ENCODE measurements around the gene SOWAHB. TPM values are rescaled to one million over a fixed set of nuclear protein-coding genes. Genes with fewer than 3 reads are reported as not detected.
A peak's percentile ranks its signal among the peaks of the same experiment; 100 is the strongest.

SOWAHB gene, protein sequence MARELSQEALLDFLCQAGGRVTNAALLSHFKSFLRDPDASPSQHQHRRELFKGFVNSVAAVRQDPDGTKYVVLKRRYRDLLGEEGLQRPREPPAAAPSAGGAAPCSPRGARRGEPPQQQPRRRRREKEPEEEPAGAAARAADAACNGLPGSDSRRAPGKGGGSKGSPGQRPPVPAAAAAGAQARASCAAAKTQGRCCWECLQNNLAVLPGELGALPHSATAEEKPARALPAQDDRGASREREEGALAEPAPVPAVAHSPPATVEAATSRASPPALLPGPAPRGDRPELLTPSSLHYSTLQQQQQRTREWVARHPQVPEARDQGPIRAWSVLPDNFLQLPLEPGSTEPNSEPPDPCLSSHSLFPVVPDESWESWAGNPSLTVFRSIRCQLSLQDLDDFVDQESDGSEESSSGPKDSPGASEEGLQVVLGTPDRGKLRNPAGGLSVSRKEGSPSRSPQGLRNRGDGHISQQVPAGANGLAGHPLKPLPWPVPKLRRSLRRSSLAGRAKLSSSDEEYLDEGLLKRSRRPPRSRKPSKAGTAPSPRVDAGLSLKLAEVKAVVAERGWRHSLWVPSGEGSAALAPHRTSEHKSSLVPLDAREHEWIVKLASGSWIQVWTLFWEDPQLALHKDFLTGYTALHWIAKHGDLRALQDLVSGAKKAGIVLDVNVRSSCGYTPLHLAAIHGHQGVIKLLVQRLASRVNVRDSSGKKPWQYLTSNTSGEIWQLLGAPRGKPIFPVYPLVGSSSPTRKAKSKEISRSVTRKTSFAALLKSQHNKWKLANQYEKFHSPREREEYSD
- not detected in 2 replicates for total RNA-seq

DNA sequence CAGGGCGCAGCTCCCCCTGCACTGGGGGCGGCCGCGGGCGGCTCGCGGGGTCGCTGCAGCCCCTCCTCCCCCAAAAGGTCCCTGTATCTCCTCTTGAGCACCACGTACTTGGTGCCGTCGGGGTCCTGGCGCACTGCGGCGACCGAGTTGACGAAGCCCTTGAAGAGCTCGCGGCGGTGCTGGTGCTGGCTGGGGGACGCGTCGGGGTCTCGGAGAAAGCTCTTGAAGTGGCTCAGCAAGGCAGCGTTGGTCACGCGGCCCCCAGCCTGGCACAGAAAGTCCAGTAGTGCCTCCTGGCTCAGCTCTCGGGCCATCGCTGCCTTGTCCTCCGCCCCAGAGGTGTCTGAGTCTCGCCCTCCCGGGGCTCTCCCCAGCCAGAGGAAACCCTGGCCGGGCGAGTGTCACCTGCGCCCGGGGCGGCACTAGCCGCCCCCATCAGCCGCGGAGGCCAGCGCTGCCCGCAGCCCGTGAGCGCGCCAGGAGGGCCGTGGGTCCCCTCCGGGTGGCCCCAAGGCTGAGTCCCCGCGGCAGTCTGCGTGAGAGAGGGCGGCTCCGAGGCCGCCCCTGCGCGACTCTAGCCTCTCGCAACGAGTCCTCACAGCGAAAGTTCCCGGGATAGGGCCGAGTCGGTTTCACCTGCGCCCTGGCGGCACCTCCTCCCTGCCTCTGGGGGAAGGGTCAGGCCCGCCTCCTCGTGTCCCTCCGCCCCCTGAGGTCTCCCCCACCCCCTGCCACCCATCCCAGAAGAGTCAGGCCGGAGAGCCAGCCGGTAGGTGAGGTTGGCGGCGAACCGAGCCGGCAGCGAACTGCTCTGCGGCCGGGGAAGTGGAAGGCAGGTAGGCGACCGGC is at the start of gene SOWAHB:
Gene SOWAHB (minus strand): TSS at position 609 of the 849 bp plus-strand sequence. CDS start 295 bp downstream, at position 314.
- Mint-ChIP-seq H3K4me1 (ENCODE audit: low read depth) (peaks cover 12% of the 10 kb centered on the region), H3K9me3 (no peaks in the 10 kb centered on the region), H3K27me3 (ENCODE audit: insufficient read depth) (peaks cover 41% of the 10 kb centered on the region), H3K4me3 (peak within 1 kb of the TSS; percentile 60), H3K36me3 (ENCODE audit: low read depth) (peaks cover 3% of the 10 kb centered on the region), H3K27ac (no peak within 1 kb of the TSS)
- intact Hi-C loops (cut with micrococcal nuclease) = no loop called here
- no peak for DNase-seq (ENCODE audit: low spot score)

DNA sequence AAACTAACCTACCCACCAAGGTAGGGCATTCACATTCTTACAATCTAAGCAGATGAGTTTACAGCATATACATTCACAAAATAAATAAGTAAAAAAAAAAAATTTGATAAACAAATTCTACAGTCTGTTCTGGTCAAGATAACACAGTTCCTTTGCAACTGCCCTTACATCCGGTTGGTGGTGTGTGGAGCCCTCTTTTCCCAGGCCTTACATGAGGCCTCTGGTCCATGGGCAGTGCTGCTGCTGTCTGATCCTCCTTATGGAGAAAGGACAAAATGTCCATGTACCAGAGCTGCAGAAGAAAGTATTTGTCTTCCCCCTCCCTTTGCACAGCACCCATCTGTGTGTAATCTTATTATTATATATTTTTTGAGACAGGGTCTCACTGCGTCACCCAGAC is 49.4 kb upstream of the SOWAHB start:
- peaks cover 2% of the 10 kb centered on the region for H3K36me3 Mint-ChIP-seq (ENCODE audit: low read depth)
- no peak overlapping the region for H3K4me3 Mint-ChIP-seq
- no peak overlapping the region for H3K27ac Mint-ChIP-seq
- no peak for DNase-seq (ENCODE audit: low spot score)
- no peaks in the 10 kb centered on the region for H3K9me3 Mint-ChIP-seq
- H3K4me1 Mint-ChIP-seq (ENCODE audit: low read depth) = peaks cover 14% of the 10 kb centered on the region
- peaks cover 63% of the 10 kb centered on the region for H3K27me3 Mint-ChIP-seq (ENCODE audit: insufficient read depth)
- intact Hi-C loops (cut with micrococcal nuclease) = loop anchor here (5.0 kb wide), 1 partner anchor 255 kb away; no protein-coding TSS in a partner anchor

DNA sequence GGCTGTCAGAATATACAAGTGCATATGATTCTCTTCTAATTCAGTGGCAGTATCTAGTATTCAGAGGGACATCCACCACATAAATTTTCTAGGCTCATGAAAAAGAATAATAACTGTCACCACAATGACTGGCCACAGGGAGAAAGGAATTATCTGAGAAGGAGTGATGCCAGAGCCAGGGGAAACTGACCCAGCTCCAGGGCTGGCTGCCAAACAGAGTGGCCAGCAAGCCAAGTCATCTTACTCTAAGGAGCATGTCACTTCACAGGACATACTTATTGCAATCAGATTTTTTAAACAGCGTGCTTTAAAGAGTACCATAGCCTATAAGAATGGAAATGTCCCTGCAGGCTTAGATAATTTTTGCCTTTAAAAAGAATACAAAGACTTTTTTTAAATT is 45.8 kb upstream of the SOWAHB start:
- no peaks in the 10 kb centered on the region for H3K9me3 Mint-ChIP-seq
- no peak for DNase-seq (ENCODE audit: low spot score)
- H3K27me3 Mint-ChIP-seq (ENCODE audit: insufficient read depth) = peaks cover 62% of the 10 kb centered on the region
- no peak overlapping the region for H3K4me3 Mint-ChIP-seq
- peaks cover 3% of the 10 kb centered on the region for H3K4me1 Mint-ChIP-seq (ENCODE audit: low read depth)
- H3K27ac Mint-ChIP-seq = no peak overlapping the region
- intact Hi-C loops (cut with micrococcal nuclease) = no loop called here
- no peaks in the 10 kb centered on the region for H3K36me3 Mint-ChIP-seq (ENCODE audit: low read depth)

DNA sequence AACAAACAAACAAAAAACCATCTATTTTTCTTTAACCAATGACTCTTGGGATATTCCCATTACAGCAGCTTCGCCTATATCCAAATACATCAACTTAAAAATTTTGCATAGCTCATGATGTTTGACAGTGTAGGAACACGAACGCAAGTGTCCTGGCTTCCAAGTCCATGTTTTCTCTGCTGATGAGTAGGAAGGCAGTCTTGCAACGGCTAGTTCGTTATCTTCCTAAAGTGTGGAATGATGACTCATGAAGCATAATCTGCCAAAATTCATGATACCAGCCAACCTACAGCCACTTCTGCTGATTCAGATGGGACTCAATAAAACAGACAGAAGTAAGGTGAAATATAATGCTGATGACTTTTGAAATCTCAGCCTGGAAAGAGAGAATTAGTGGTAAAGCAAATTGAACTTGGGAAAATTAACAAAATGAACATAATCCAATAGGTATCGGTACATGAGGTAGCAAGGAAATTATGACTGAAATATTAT is 45.2 kb upstream of the SOWAHB start:
- no peaks in the 10 kb centered on the region for H3K4me1 Mint-ChIP-seq (ENCODE audit: low read depth)
- H3K36me3 Mint-ChIP-seq (ENCODE audit: low read depth) = no peaks in the 10 kb centered on the region
- no peak overlapping the region for H3K4me3 Mint-ChIP-seq
- H3K9me3 Mint-ChIP-seq = no peaks in the 10 kb centered on the region
- H3K27ac Mint-ChIP-seq = no peak overlapping the region
- DNase-seq (ENCODE audit: low spot score) = no peak
- intact Hi-C loops (cut with micrococcal nuclease) = no loop called here
- H3K27me3 Mint-ChIP-seq (ENCODE audit: insufficient read depth) = peaks cover 59% of the 10 kb centered on the region

DNA sequence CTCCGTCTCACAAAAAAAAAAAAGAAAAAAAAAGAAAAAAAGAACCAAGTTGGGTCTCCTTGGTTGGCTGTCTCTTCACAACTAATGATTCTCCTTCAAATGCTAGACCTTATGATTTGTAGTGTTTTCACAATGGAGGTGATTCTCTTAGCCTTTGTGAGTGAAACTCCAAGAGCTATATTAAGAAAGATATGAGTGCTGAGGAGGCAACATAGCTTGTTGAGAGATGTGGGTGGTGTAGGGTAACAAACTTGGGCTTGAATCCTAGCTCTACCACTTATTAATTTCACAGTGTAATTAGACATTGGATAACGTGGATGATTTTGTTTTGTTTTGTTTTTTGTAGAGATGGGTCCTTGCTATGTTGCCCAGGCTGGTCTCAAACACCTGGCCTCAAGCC is 41.2 kb upstream of the SOWAHB start:
- no peak for DNase-seq (ENCODE audit: low spot score)
- H3K9me3 Mint-ChIP-seq = peaks cover 9% of the 10 kb centered on the region
- H3K27me3 Mint-ChIP-seq (ENCODE audit: insufficient read depth) = peaks cover 31% of the 10 kb centered on the region
- H3K36me3 Mint-ChIP-seq (ENCODE audit: low read depth) = no peaks in the 10 kb centered on the region
- intact Hi-C loops (cut with micrococcal nuclease) = no loop called here
- no peak overlapping the region for H3K27ac Mint-ChIP-seq
- peaks cover 7% of the 10 kb centered on the region for H3K4me1 Mint-ChIP-seq (ENCODE audit: low read depth)
- no peak overlapping the region for H3K4me3 Mint-ChIP-seq

DNA sequence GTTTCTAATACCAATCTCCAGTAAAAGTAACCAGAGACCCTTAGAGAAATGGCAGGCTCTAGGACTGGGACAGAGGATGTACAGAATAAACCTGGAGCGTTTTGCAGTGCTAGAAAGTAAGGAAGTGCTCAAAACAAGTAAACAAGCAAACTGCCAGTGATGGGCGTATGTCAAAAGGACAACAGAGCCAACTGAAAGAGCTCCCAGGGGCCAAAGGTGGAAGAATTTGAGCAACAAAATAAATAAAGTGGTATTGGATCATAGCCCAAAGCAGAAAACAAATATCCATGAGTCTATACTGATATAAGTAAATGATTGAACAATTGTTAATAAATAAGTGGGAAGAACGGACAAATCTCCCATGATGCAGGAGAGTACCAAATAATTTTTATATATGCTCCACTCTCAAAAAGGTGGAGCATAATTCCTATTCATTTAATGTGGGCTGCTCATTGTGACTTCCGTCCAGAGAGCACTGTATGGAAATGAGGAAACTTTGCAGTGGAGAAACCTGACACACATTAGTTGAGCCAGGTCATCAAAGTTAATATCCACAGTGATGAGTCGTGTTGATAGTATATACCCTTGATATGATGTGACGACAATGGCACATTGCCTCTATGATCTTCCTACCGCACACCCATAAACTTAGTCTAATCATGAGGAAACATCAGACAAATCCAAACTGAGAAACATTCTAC is 33.8 kb upstream of the SOWAHB start:
- Mint-ChIP-seq H3K4me3 (no peak overlapping the region), H3K9me3 (peaks cover 9% of the 10 kb centered on the region), H3K4me1 (ENCODE audit: low read depth) (peaks cover 3% of the 10 kb centered on the region)

DNA sequence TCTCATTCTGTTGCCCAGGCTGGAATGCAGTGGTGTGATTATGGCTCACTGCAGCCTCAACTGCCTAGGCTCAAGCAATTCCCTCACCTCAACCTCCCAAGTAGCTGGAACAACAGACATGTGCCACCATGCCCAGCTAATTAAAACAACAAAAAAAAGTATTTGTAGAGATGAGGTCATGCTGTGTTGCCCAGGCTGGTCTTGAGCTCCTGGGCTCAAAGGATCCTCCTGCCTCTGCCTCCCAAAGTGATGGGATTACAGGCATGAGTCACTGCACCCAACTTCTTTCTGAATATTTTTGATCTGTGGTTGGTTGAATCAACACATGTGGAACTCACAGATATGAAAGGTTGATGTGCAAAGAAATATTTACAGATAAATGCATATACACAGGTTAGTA is 33.1 kb upstream of the SOWAHB start:
- Mint-ChIP-seq H3K27ac (no peak overlapping the region), H3K4me1 (ENCODE audit: low read depth) (no peaks in the 10 kb centered on the region), H3K36me3 (ENCODE audit: low read depth) (no peaks in the 10 kb centered on the region), H3K9me3 (peaks cover 3% of the 10 kb centered on the region), H3K27me3 (ENCODE audit: insufficient read depth) (peaks cover 3% of the 10 kb centered on the region), H3K4me3 (no peak overlapping the region)
- intact Hi-C loops (cut with micrococcal nuclease) = no loop called here
- no peak for DNase-seq (ENCODE audit: low spot score)

More for the DNA sequence above, 33.8 kb upstream of the SOWAHB start:
- H3K27ac Mint-ChIP-seq = no peak overlapping the region
- H3K36me3 Mint-ChIP-seq (ENCODE audit: low read depth) = no peaks in the 10 kb centered on the region
- peaks cover 3% of the 10 kb centered on the region for H3K27me3 Mint-ChIP-seq (ENCODE audit: insufficient read depth)
- intact Hi-C loops (cut with micrococcal nuclease) = no loop called here
- no peak for DNase-seq (ENCODE audit: low spot score)

DNA sequence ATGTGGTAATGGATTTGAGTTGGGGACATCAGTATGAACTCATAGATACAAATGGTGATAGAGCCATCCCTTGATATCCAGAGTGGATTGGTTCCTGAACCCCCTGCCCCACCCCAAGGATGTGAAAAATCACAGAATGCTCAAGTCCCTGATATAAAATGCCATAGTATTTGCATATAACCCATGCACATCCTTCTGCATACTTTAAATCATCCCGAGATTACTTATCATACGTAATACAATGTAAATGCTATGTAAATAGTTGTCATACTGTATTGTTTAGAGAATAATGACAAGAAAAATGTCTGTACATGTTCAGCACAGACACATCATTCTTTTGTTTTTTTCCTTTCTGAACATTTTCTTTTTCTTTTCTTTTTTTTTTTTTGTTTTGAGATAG is 32.7 kb upstream of the SOWAHB start:
- H3K4me3 Mint-ChIP-seq = no peak overlapping the region
- H3K9me3 Mint-ChIP-seq = no peaks in the 10 kb centered on the region
- H3K4me1 Mint-ChIP-seq (ENCODE audit: low read depth) = no peaks in the 10 kb centered on the region
- DNase-seq (ENCODE audit: low spot score) = no peak
- H3K27ac Mint-ChIP-seq = no peak overlapping the region
- intact Hi-C loops (cut with micrococcal nuclease) = no loop called here
- H3K36me3 Mint-ChIP-seq (ENCODE audit: low read depth) = no peaks in the 10 kb centered on the region
- H3K27me3 Mint-ChIP-seq (ENCODE audit: insufficient read depth) = peaks cover 3% of the 10 kb centered on the region

DNA sequence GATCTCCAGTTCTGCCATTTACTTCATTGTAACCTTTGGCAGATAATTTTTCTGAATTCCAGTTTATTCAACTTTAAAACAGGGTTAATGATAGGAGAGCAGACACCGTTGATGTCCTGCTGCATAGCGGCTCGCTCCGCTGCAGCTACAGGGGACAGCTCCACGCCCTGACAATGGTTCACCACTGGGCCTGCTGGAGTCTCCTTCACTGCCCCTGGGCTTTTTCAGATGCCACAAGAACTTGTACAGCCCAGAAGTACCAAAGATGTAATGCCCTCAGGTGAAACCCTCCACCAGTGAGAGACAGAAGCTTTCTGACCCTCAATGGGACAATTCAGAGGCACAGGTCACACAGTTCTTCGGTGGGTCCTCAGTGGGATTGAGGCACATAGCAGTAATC is 28.9 kb upstream of the SOWAHB start:
- no peak overlapping the region for H3K27ac Mint-ChIP-seq
- intact Hi-C loops (cut with micrococcal nuclease) = no loop called here
- H3K4me1 Mint-ChIP-seq (ENCODE audit: low read depth) = no peaks in the 10 kb centered on the region
- DNase-seq (ENCODE audit: low spot score) = no peak
- H3K36me3 Mint-ChIP-seq (ENCODE audit: low read depth) = no peaks in the 10 kb centered on the region
- H3K9me3 Mint-ChIP-seq = no peaks in the 10 kb centered on the region
- H3K27me3 Mint-ChIP-seq (ENCODE audit: insufficient read depth) = peaks cover 5% of the 10 kb centered on the region
- H3K4me3 Mint-ChIP-seq = no peak overlapping the region

DNA sequence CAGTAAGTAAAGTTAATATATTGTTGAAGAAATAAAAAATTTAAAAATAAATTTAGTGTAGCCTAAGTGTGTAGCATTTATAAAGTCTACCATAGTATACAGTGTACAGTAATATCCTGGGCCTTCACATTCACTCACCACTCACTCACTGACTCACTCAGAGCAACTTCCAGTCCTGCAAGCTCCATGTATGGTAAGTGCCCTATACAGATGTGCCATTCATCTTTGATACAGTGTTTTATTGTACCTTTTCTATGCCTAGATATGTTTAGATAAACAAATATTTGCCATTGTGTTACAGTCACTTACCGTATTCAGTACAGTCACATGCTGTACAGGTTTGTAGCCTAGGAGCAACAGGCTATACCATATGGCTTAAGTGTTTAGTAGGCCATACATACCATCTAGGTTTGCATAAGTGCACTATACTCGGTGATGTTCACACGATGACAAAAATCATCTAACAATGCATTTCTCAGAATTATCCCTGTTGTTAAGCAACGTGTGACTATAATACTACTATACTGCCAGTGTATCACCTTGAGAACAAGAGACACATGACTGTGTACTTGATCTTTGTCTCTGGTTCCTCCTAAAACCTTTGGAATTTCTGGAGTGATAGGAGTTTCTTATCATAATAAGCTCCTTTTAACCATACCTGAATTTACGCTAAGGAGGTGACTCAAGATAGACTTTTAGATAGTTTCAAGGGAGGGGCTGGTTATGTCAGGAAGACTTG is 25.8 kb upstream of the SOWAHB start:
- intact Hi-C loops (cut with micrococcal nuclease) = no loop called here
- no peaks in the 10 kb centered on the region for H3K36me3 Mint-ChIP-seq (ENCODE audit: low read depth)

DNA sequence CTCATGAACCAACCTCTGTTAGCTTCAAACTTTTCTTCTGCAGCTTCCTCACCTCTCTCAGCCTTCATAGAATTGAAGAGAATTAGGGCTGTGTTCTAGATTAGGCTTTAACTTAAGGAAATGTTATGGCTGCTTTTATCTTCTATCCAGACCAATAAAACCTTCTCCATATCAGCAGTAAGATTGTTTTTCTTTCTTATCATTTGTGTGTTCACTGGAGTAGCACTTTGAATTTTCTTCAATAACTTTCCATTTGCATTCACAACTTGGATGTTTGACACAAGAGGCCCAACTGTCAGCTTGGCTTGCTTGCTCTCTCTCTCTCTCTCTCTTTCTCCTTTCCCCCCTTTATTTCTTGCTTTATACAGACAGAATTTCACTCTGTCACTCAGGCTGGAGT is 22.8 kb upstream of the SOWAHB start:
- H3K36me3 Mint-ChIP-seq (ENCODE audit: low read depth) = no peaks in the 10 kb centered on the region
- no peaks in the 10 kb centered on the region for H3K4me1 Mint-ChIP-seq (ENCODE audit: low read depth)
- H3K27me3 Mint-ChIP-seq (ENCODE audit: insufficient read depth) = peaks cover 1% of the 10 kb centered on the region
- intact Hi-C loops (cut with micrococcal nuclease) = no loop called here
- no peaks in the 10 kb centered on the region for H3K9me3 Mint-ChIP-seq
- H3K4me3 Mint-ChIP-seq = no peak overlapping the region
- H3K27ac Mint-ChIP-seq = no peak overlapping the region
- DNase-seq (ENCODE audit: low spot score) = no peak

More for the DNA sequence above, 25.8 kb upstream of the SOWAHB start:
- no peaks in the 10 kb centered on the region for H3K4me1 Mint-ChIP-seq (ENCODE audit: low read depth)
- no peaks in the 10 kb centered on the region for H3K9me3 Mint-ChIP-seq
- DNase-seq (ENCODE audit: low spot score) = no peak
- no peak overlapping the region for H3K27ac Mint-ChIP-seq
- H3K27me3 Mint-ChIP-seq (ENCODE audit: insufficient read depth) = peaks cover 1% of the 10 kb centered on the region
- H3K4me3 Mint-ChIP-seq = no peak overlapping the region

Measured in activated T-helper 1 cell treated with anti-CD3 and anti-CD28 coated beads, Interleukin-12 subunit alpha, Interleukin-12 subunit beta, Interleukin-2, Interleukin-4 antibody, amounts not matched to agents 30 ng/mL and 10 ng/mL and 1 ng/mL, durations not matched to agents 14 hours and 24 hours and 36 hours (primary cell).